ENCODE results near the gene VIPR2.

The VIPR2 gene

DNA sequence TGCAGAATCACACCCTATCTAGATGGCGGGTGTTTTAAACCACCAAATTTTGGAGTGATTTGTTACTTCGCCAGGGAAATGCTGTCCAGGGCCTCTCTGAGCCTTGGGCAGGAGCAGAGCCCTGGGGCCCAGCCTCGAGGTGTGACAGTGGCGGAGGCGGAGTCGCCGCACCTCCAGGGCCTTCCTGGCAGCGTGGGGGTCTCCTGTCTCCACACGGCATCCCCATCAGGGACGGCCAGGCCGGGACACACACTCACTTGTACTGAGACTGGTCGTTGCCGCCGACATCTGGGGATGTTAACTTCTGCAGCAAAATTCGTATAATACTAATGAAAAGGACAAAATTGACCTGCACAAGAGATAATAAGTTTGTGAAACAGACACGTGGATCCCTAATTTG lies 110.7 kb downstream of the VIPR2 start:
- Mint-ChIP-seq H3K4me3 (no peak overlapping the region), H3K36me3 (no peaks in the 10 kb centered on the region), H3K27ac (no peak overlapping the region), H3K9me3 (no peaks in the 10 kb centered on the region), H3K27me3 (peaks cover 3% of the 10 kb centered on the region), H3K4me1 (no peaks in the 10 kb centered on the region)
- ATAC-seq (ENCODE audit: low read depth) (no peak), DNase-seq (ENCODE audit: low spot score in 2 of 2) (no peak)

DNA sequence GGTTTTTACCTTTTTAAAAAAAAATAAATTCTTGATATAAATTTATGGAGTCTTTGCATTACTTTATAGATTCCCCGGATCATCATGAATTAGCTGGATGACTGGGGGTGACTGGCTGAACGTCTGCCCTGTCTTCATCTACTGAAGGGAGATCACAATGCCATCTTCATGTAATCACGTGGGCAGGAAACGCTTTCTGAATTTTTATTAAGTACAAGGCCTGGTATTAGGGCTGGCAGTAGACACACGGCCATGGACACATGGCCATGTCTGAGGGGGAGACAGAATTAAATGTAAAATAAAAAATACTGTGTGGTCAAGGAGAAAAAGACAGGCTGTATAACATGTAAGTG lies 111.2 kb downstream of the VIPR2 start:
- Mint-ChIP-seq H3K4me3 (no peak overlapping the region), H3K36me3 (no peaks in the 10 kb centered on the region), H3K9me3 (no peaks in the 10 kb centered on the region), H3K27ac (no peak overlapping the region), H3K27me3 (peaks cover 4% of the 10 kb centered on the region), H3K4me1 (no peaks in the 10 kb centered on the region)
- ATAC-seq (ENCODE audit: low read depth) (no peak), DNase-seq (ENCODE audit: low spot score in 2 of 2) (no peak)

- H3K36me3 Mint-ChIP-seq = no peaks in the 10 kb centered on the region
- ATAC-seq (ENCODE audit: low read depth) (no peak), DNase-seq (ENCODE audit: low spot score in 2 of 2) (no peak)
- no peaks in the 10 kb centered on the region for H3K4me1 Mint-ChIP-seq
- H3K4me3 Mint-ChIP-seq = no peak overlapping the region
- no peaks in the 10 kb centered on the region for H3K9me3 Mint-ChIP-seq
- H3K27ac Mint-ChIP-seq = no peak overlapping the region
- peaks cover 4% of the 10 kb centered on the region for H3K27me3 Mint-ChIP-seq
Measured at GRCh38 chr7:159032753-159033472, 111.8 kb downstream of the VIPR2 start.

DNA sequence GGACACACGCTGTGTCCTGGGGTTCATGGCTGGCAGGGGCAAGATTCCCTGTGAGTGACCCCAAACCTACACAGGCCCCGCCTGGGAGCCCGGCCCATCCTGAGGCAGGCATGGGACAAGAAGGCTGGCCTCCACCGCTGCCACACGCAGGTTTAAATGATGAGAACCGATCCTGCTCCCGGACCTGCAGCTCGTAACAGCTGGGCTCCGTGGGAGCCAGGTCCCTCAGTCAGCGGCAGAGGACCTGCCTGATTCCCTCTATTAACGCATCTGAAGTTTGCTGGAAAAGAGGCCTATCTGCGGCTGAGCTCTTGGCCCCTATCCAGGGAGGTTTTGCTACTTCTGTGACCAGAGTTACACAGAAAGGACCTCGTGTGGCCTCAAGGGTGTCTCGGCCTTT lies 112.3 kb downstream of the VIPR2 start:
- no peak overlapping the region for H3K4me3 Mint-ChIP-seq

GRCh38 chr7:159031750-159032149 lies 112.9 kb downstream of the VIPR2 start:
- Mint-ChIP-seq H3K9me3 (no peaks in the 10 kb centered on the region), H3K4me3 (no peak overlapping the region), H3K36me3 (no peaks in the 10 kb centered on the region), H3K27ac (no peak overlapping the region), H3K4me1 (no peaks in the 10 kb centered on the region), H3K27me3 (peaks cover 4% of the 10 kb centered on the region)
- no peak for DNase-seq (ENCODE audit: low spot score in 2 of 2)
- no peak for ATAC-seq (ENCODE audit: low read depth)

More for the DNA sequence above, 112.3 kb downstream of the VIPR2 start:
- Mint-ChIP-seq H3K4me1 (no peaks in the 10 kb centered on the region), H3K27ac (no peak overlapping the region), H3K27me3 (peaks cover 4% of the 10 kb centered on the region), H3K9me3 (no peaks in the 10 kb centered on the region), H3K36me3 (no peaks in the 10 kb centered on the region)
- ATAC-seq (ENCODE audit: low read depth) = no peak
- no peak for DNase-seq (ENCODE audit: low spot score in 2 of 2)

GRCh38 chr7:159031135-159031701 lies 113.4 kb downstream of the VIPR2 start:
- Mint-ChIP-seq H3K9me3 (no peaks in the 10 kb centered on the region), H3K36me3 (no peaks in the 10 kb centered on the region), H3K4me3 (peak overlapping the region; percentile 46), H3K27ac (no peak overlapping the region), H3K27me3 (peaks cover 4% of the 10 kb centered on the region), H3K4me1 (no peaks in the 10 kb centered on the region)
- DNase-seq (ENCODE audit: low spot score in 2 of 2) = no peak
- ATAC-seq (ENCODE audit: low read depth) = no peak

- ATAC-seq (ENCODE audit: low read depth) (no peak), DNase-seq (ENCODE audit: low spot score in 2 of 2) (no peak)
- Mint-ChIP-seq H3K27me3 (peaks cover 3% of the 10 kb centered on the region), H3K27ac (no peak overlapping the region), H3K9me3 (no peaks in the 10 kb centered on the region), H3K4me1 (no peaks in the 10 kb centered on the region), H3K36me3 (no peaks in the 10 kb centered on the region), H3K4me3 (peak overlapping the region; percentile 46)
Measured at GRCh38 chr7:159030490-159031134, 114.1 kb downstream of the VIPR2 start.

- Mint-ChIP-seq H3K36me3 (no peaks in the 10 kb centered on the region), H3K9me3 (no peaks in the 10 kb centered on the region), H3K27me3 (peaks cover 6% of the 10 kb centered on the region), H3K4me3 (no peak overlapping the region), H3K27ac (no peak overlapping the region), H3K4me1 (no peaks in the 10 kb centered on the region)
- ATAC-seq (ENCODE audit: low read depth) (no peak), DNase-seq (ENCODE audit: low spot score in 2 of 2) (no peak)
Measured at GRCh38 chr7:159028508-159029401, 115.9 kb downstream of the VIPR2 start.

GRCh38 chr7:159027789-159028507 lies 116.7 kb downstream of the VIPR2 start:
- no peaks in the 10 kb centered on the region for H3K36me3 Mint-ChIP-seq
- DNase-seq (ENCODE audit: low spot score in 2 of 2) (no peak), ATAC-seq (ENCODE audit: low read depth) (no peak)
- no peak overlapping the region for H3K27ac Mint-ChIP-seq
- H3K27me3 Mint-ChIP-seq = peaks cover 6% of the 10 kb centered on the region
- H3K9me3 Mint-ChIP-seq = no peaks in the 10 kb centered on the region
- H3K4me1 Mint-ChIP-seq = no peaks in the 10 kb centered on the region
- H3K4me3 Mint-ChIP-seq = no peak overlapping the region

- ATAC-seq (ENCODE audit: low read depth) (no peak), DNase-seq (ENCODE audit: low spot score in 2 of 2) (no peak)
- no peaks in the 10 kb centered on the region for H3K36me3 Mint-ChIP-seq
- no peaks in the 10 kb centered on the region for H3K9me3 Mint-ChIP-seq
- H3K4me1 Mint-ChIP-seq = no peaks in the 10 kb centered on the region
- H3K27me3 Mint-ChIP-seq = peaks cover 6% of the 10 kb centered on the region
- H3K4me3 Mint-ChIP-seq = no peak overlapping the region
- H3K27ac Mint-ChIP-seq = no peak overlapping the region
Measured at GRCh38 chr7:159027056-159027788, 117.4 kb downstream of the VIPR2 start.

- ATAC-seq (ENCODE audit: low read depth) = no peak
- no peak for DNase-seq (ENCODE audit: low spot score in 2 of 2)
- H3K36me3 Mint-ChIP-seq = no peaks in the 10 kb centered on the region
- peaks cover 6% of the 10 kb centered on the region for H3K27me3 Mint-ChIP-seq
- H3K27ac Mint-ChIP-seq = no peak overlapping the region
- no peak overlapping the region for H3K4me3 Mint-ChIP-seq
- H3K4me1 Mint-ChIP-seq = no peaks in the 10 kb centered on the region
- H3K9me3 Mint-ChIP-seq = no peaks in the 10 kb centered on the region
Measured at GRCh38 chr7:159026271-159027055, 118.2 kb downstream of the VIPR2 start.

GRCh38 chr7:159025161-159025779 lies 119.4 kb downstream of the VIPR2 start:
- Mint-ChIP-seq H3K36me3 (no peaks in the 10 kb centered on the region), H3K9me3 (peaks cover 2% of the 10 kb centered on the region), H3K27ac (no peak overlapping the region), H3K4me1 (no peaks in the 10 kb centered on the region), H3K27me3 (peaks cover 4% of the 10 kb centered on the region), H3K4me3 (no peak overlapping the region)
- no peak for ATAC-seq (ENCODE audit: low read depth)
- no peak for DNase-seq (ENCODE audit: low spot score in 2 of 2)

All from memory B cell (primary cell).